H1 (cell line): ENCODE data around the gene ITGA11. TPM values are rescaled to one million over a fixed set of nuclear protein-coding genes. Genes with fewer than 3 reads are reported as not detected.

Source experiments
- CTCF ChIA-PET: fragments of 300-600 bp; sonication (Branson Sonifier 250); formaldehyde crosslinking; loops from one replicate; lab custom pipeline; 2021; ENCODE audit not compliant: partially characterized antibody; lab: Charles Lee
- POLR2A ChIA-PET: fragments of 300-600 bp; sonication (Branson Sonifier 250); formaldehyde crosslinking; loops from one replicate; lab custom pipeline; 2021; ENCODE audit warnings: inconsistent platforms; ENCODE audit not compliant: partially characterized antibody; lab: Charles Lee
- DNase-seq, 2 experiments: peaks; one replicate each; pipeline versions ENCODE4 v3.0.0 to v3.0.0-alpha.2; 2010 to 2022; ENCODE audit warnings: low spot score in 2 of 2, low read depth in 1 of 2, mixed read lengths in 1 of 2
- FAIRE-seq: peaks from 2 replicates; lab custom pipeline; 2011; peaks lifted over from hg19 to GRCh38; lab: Jason Lieb, UNC
- H2AFZ ChIP-seq: 2 replicates; pipeline ENCODE4 v1.8.1; 2012; ENCODE audit warnings: low read length, inconsistent platforms
- H2AK5ac ChIP-seq: 2 replicates; pipeline ENCODE4 v1.6.1; 2013; ENCODE audit warnings: low read depth, low read length
- H2BK120ac ChIP-seq: replicated peaks from 2 replicates; pipeline ENCODE3; 2013; ENCODE audit warnings: low read depth, low read length, inconsistent platforms
- H2BK12ac ChIP-seq: 2 replicates; pipeline ENCODE4 v1.6.1; 2013; ENCODE audit warnings: low read depth, low read length
- H2BK15ac ChIP-seq: 2 replicates; pipeline ENCODE4 v1.6.1; 2013; ENCODE audit warnings: low read length
- H2BK20ac ChIP-seq: 2 replicates; pipeline ENCODE4 v1.6.1; 2013; ENCODE audit warnings: low read length
- H2BK5ac ChIP-seq: 2 replicates; pipeline ENCODE4 v1.6.1; 2013; ENCODE audit warnings: low read depth, low read length
- H3K14ac ChIP-seq: 2 replicates; pipeline ENCODE4 v1.6.1; 2013; ENCODE audit warnings: inconsistent platforms; ENCODE audit not compliant: insufficient read length
- H3K18ac ChIP-seq: 2 replicates; pipeline ENCODE4 v1.6.1; 2013; ENCODE audit warnings: low read length; ENCODE audit errors: extremely low read depth
- H3K23ac ChIP-seq: 2 replicates; pipeline ENCODE4 v1.6.1; 2013; ENCODE audit warnings: inconsistent platforms; ENCODE audit not compliant: insufficient read length
- H3K23me2 ChIP-seq: 2 replicates; pipeline ENCODE4 v1.6.1; 2013; ENCODE audit warnings: low read depth, low read length
- H3K27ac ChIP-seq: 2 replicates; pipeline ENCODE4 v1.6.1; 2011; ENCODE audit warnings: low read depth, low read length, inconsistent platforms
- H3K27me3 ChIP-seq, 4 experiments: replicated peaks in 1 of 4; 1 replicate in 1 of 4; 2 replicates in 3 of 4; pipeline versions ENCODE4 v1.6.1 to v1.8.1; 2011 to 2013; ENCODE audit warnings: low read length in 3 of 4, mild to moderate bottlenecking in 3 of 4, inconsistent platforms in 2 of 4, mixed read lengths in 2 of 4, moderate library complexity in 1 of 4; ENCODE audit not compliant: control insufficient read depth in 3 of 4, insufficient read depth in 3 of 4; ENCODE audit errors: extremely low read depth in 1 of 4
- H3K36me3 ChIP-seq, 4 experiments: 2 replicates each; pipeline versions ENCODE4 v1.6.1 to v1.8.1; 2011 to 2013; ENCODE audit warnings: mild to moderate bottlenecking in 4 of 4, low read length in 3 of 4, moderate library complexity in 2 of 4, control low read depth in 1 of 4, inconsistent platforms in 1 of 4; ENCODE audit not compliant: insufficient read depth in 4 of 4, control insufficient read depth in 2 of 4
- H3K4ac ChIP-seq: replicated peaks from 2 replicates; pipeline ENCODE3; 2013; ENCODE audit warnings: low read length, low read depth, mixed read lengths, inconsistent platforms; ENCODE audit not compliant: insufficient read length
- H3K4me1 ChIP-seq, 4 experiments: replicated peaks in 1 of 4; 1 replicate in 1 of 4; 2 replicates in 3 of 4; pipeline versions ENCODE4 v1.6.1 to v1.8.1; 2011 to 2013; ENCODE audit warnings: low read length in 3 of 4, inconsistent platforms in 2 of 4, mixed read lengths in 1 of 4; ENCODE audit not compliant: insufficient read depth in 4 of 4, control insufficient read depth in 3 of 4
- H3K4me2 ChIP-seq, 2 experiments: 2 replicates each; pipeline versions ENCODE4 v1.6.1 to v1.8.1; 2011 to 2013; ENCODE audit warnings: low read depth in 2 of 2, low read length in 2 of 2, control low read depth in 1 of 2, inconsistent platforms in 1 of 2, mild to moderate bottlenecking in 1 of 2; ENCODE audit not compliant: insufficient read depth in 1 of 2
- H3K4me3 ChIP-seq, 4 experiments: fragments of 200-600, 300-600 bp in 1 of 4; sonication (generic), shearing (Covaris generic), sonication (Bioruptor Twin) in 1 of 4; 2 replicates each; pipeline versions ENCODE4 v1.5.1 to v1.8.1; 2011 to 2016; ENCODE audit warnings: low read length in 4 of 4, low read depth in 3 of 4, control low read depth in 2 of 4, inconsistent platforms in 2 of 4, mild to moderate bottlenecking in 2 of 4, mixed read lengths in 1 of 4, moderate library complexity in 1 of 4; ENCODE audit not compliant: insufficient read depth in 2 of 4; ENCODE audit errors: extremely low read depth in 1 of 4
- H3K56ac ChIP-seq: replicated peaks from 2 replicates; pipeline ENCODE3; 2013; ENCODE audit warnings: low read depth, mild to moderate bottlenecking, mixed read lengths, low read length, inconsistent platforms; ENCODE audit not compliant: insufficient read length
- H3K79me1 ChIP-seq: 2 replicates; pipeline ENCODE4 v1.6.1; 2013; ENCODE audit warnings: low read depth, low read length, control low read depth
- H3K79me2 ChIP-seq, 2 experiments: 2 replicates each; pipeline versions ENCODE4 v1.6.1 to v1.8.1; 2012 to 2013; ENCODE audit warnings: low read length in 2 of 2, mild to moderate bottlenecking in 2 of 2, inconsistent platforms in 1 of 2; ENCODE audit not compliant: insufficient read depth in 2 of 2, control insufficient read depth in 1 of 2
- H3K9ac ChIP-seq, 4 experiments: replicated peaks in 1 of 4; 1 replicate in 1 of 4; 2 replicates in 3 of 4; pipeline versions ENCODE4 v1.6.1 to v1.8.1; 2011 to 2013; ENCODE audit warnings: low read depth in 3 of 4, low read length in 3 of 4, control low read depth in 2 of 4, mild to moderate bottlenecking in 2 of 4, moderate library complexity in 2 of 4, inconsistent platforms in 1 of 4; ENCODE audit errors: extremely low read depth in 1 of 4
- H3K9me3 ChIP-seq, 2 experiments: 2 replicates each; pipeline versions ENCODE4 v1.6.1 to v1.8.1; 2012 to 2013; ENCODE audit warnings: mild to moderate bottlenecking in 2 of 2, moderate library complexity in 2 of 2, control low read depth in 1 of 2, inconsistent platforms in 1 of 2, low read depth in 1 of 2, low read length in 1 of 2, mixed read lengths in 1 of 2; ENCODE audit not compliant: insufficient read depth in 2 of 2
- H4K20me1 ChIP-seq, 2 experiments: replicated peaks in 1 of 2; 2 replicates each; pipeline versions ENCODE3 to v1.8.1; 2011 to 2013; ENCODE audit warnings: inconsistent platforms in 2 of 2, low read length in 2 of 2, mild to moderate bottlenecking in 1 of 2; ENCODE audit not compliant: insufficient read depth in 2 of 2, control insufficient read depth in 1 of 2
- H4K5ac ChIP-seq: 2 replicates; pipeline ENCODE4 v1.6.1; 2013; ENCODE audit warnings: low read length, low read depth, mixed read lengths, inconsistent platforms; ENCODE audit not compliant: insufficient read length
- H4K8ac ChIP-seq: 2 replicates; pipeline ENCODE4 v1.8.0; 2013; ENCODE audit warnings: mild to moderate bottlenecking, moderate library complexity, low read length, inconsistent platforms; ENCODE audit not compliant: insufficient read depth; ENCODE audit errors: extremely low read depth
- H4K91ac ChIP-seq: replicated peaks from 2 replicates; pipeline ENCODE3; 2013; ENCODE audit warnings: low read length, mixed read lengths, inconsistent platforms; ENCODE audit not compliant: insufficient read length
- ASH2L ChIP-seq: fragments of 200-600, 300-600 bp; sonication (generic); IDR thresholded peaks from one replicate; pipeline ENCODE4 v1.7.1; 2017; ENCODE audit warnings: low read length
- BRCA1 ChIP-seq: IDR thresholded peaks from 2 replicates; pipeline ENCODE4 v1.6.1; 2012; ENCODE audit warnings: low read depth, low read length, improper control_type of control experiment
- CBX8 ChIP-seq: fragments of 300-800, 300-1000 bp; sonication (generic); IDR thresholded peaks from 2 replicates; pipeline ENCODE4 v1.7.1; 2016; ENCODE audit warnings: low read depth, low read length, borderline replicate concordance
- CTCF ChIP-seq, 3 experiments: IDR thresholded peaks; 1 replicate in 2 of 3; 2 replicates in 1 of 3; pipeline versions ENCODE4 v1.5.1 to v1.6.1; 2011; ENCODE audit warnings: low read length in 3 of 3, mild to moderate bottlenecking in 3 of 3, inconsistent platforms in 2 of 3, low read depth in 1 of 3, moderate library complexity in 1 of 3; ENCODE audit not compliant: insufficient read depth in 1 of 3; ENCODE audit errors: control extremely low read depth in 1 of 3
- PHF8 ChIP-seq: fragments of 200-600 bp; sonication (generic); conservative IDR thresholded peaks from 2 replicates; pipeline ENCODE4 v1.7.1; 2012; ENCODE audit warnings: low read depth, mild to moderate bottlenecking, inconsistent platforms, low read length, moderate library complexity
- POLR2A ChIP-seq, 2 experiments: IDR thresholded peaks; 1 replicate in 1 of 2; 2 replicates in 1 of 2; pipeline ENCODE4 v1.6.1; 2011; ENCODE audit warnings: low read depth in 2 of 2, low read length in 2 of 2, mild to moderate bottlenecking in 2 of 2; ENCODE audit errors: control extremely low read depth in 1 of 2
- POU5F1 ChIP-seq: IDR thresholded peaks from 2 replicates; pipeline ENCODE4 v1.6.1; 2011; ENCODE audit warnings: low read depth, mild to moderate bottlenecking, low read length, moderate library complexity
- RXRA ChIP-seq: IDR thresholded peaks from 2 replicates; pipeline ENCODE4 v1.6.1; 2011; ENCODE audit warnings: low read depth, mild to moderate bottlenecking, low read length, moderate library complexity; ENCODE audit not compliant: insufficient read depth
- SP2 ChIP-seq: IDR thresholded peaks from 2 replicates; pipeline ENCODE4 v1.6.1; 2012; ENCODE audit warnings: mild to moderate bottlenecking, low read length, inconsistent platforms
- TAF1 ChIP-seq: IDR thresholded peaks from 2 replicates; pipeline ENCODE4 v1.6.1; 2011; ENCODE audit warnings: mild to moderate bottlenecking, low read depth, low read length
- TCF12 ChIP-seq: IDR thresholded peaks from 2 replicates; pipeline ENCODE4 v1.6.1; 2011; ENCODE audit warnings: low read depth, mild to moderate bottlenecking, low read length
- WGBS, 2 experiments: shearing (Covaris generic) in 1 of 2; methylation state at CpG; one replicate each; pipeline versions ENCODE4 v1.1.6 to v1.1.7; 2013 to 2015; ENCODE audit warnings: low lambda C conversion rate in 2 of 2, mixed read lengths in 2 of 2, inconsistent platforms in 1 of 2, low coverage in 1 of 2, missing lambda C conversion rate in 1 of 2; ENCODE audit not compliant: insufficient replicate concordance in 2 of 2, insufficient coverage in 1 of 2, insufficient read length in 1 of 2; ENCODE audit errors: extremely low coverage in 1 of 2, missing lambda C conversion rate in 1 of 2; 5-methylcytosine and 5-hydroxymethylcytosine counted together
- polyA plus RNA-seq, 7 experiments: library from polyadenylated mRNA; depleted of rRNA in 3 of 7; stranded (reverse) in 5 of 7; unstranded in 2 of 7; fragments of >200 nt in 5 of 7; fragments of 200-250 nt in 2 of 7; gene quantifications; 1 replicate in 5 of 7; 2 replicates in 1 of 7; 4 replicates in 1 of 7; pipeline versions ENCODE4 v1.2.1 to v1.2.3, GENCODE V29; 2011 to 2013; ENCODE audit warnings: missing spikeins in 2 of 7, mixed read lengths in 2 of 7
- total RNA-seq: library from RNA; stranded (reverse); fragmentation: NEBNext Ultra II Directional; extraction: Animal tissue kit (Norgen Biotek cat#: 25700); gene quantifications from 2 replicates; pipeline ENCODE4 v1.2.1, GENCODE V29; 2021

Gene ITGA11
- total and polyA plus RNA-seq, 2 of the 8 experiments (the other 6 are each of a cell fraction or from before 2014, with no cell fraction given): 0.05 to 0.06 TPM

DNA sequence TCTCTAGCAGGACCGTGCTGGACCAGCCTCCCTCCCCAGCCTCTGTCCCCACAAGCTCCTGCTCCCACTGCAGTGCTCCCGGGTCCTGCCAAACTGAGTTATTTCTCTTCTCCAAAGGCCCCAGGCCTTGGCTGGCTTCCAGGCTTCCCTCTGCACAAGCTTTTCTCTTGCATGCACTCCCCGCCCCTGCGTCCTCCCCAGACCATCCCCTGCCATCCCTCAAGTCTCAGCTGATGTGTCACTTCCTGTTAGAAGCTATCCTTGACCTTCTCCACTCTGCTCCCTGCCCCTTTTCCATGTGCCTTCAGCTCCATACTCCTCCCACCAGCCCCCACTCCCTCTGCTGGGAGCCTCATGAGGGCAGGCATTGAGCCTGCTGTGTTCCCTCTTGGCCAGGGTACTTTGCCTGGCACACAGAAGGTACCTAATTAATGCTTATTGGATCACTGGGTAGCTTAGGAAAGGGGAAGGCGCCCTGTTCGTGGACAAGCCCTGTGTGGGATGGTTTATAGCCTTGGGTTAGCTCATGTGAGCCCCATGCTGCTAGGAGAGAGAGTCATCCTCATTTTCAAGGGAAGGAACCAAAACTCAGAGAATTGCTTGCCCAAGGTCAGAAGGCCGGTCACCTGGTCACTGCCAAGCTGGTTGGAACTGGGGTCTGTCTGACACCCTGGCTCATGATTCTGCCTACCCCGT is 98.0 kb downstream of the ITGA11 start:
- no peak overlapping the region for H2BK5ac ChIP-seq
- no peak overlapping the region for H3K27ac ChIP-seq
- no peak overlapping the region for H3K18ac ChIP-seq
- no peak overlapping the region for H4K8ac ChIP-seq
- peak overlapping the region; percentile 38 for H4K91ac ChIP-seq
- H3K79me1 ChIP-seq: no peaks in the 10 kb centered on the region
- H2BK20ac ChIP-seq: no peak overlapping the region
- no peak overlapping the region for H3K4ac ChIP-seq
- FAIRE-seq (no peak), DNase-seq (no peak)
- H3K4me1 ChIP-seq: peaks cover 2 to 11% (median 8%) of the 10 kb centered on the region in 4 experiments
- POLR2A ChIA-PET: interaction anchor here (0.7 to 2.2 kb wide), 2 partner anchors 13 to 56 kb away, joined by 3 to 5 read pairs; partner anchors contain the start of gene FEM1B
- no peak overlapping the region for H3K4me3 ChIP-seq
- H2AFZ ChIP-seq: no peak overlapping the region
- no peaks in the 10 kb centered on the region for H3K9me3 ChIP-seq
- H3K9ac ChIP-seq: no peak overlapping the region
- H3K14ac ChIP-seq: no peak overlapping the region
- no peaks in the 10 kb centered on the region for H3K79me2 ChIP-seq
- H3K4me2 ChIP-seq: no peak overlapping the region
- H2BK15ac ChIP-seq: no peak overlapping the region
- no peaks in the 10 kb centered on the region for H3K36me3 ChIP-seq
- 0 out of 2 replicates have a peak, but pooled peaks cover 2% of the 10 kb centered on the region for H3K23me2 ChIP-seq
- no peak overlapping the region for H4K5ac ChIP-seq
- no peak overlapping the region; the same call in 1 of the 2 replicates for H2BK12ac ChIP-seq
- CTCF ChIA-PET: interaction anchor here (0.6 to 3.8 kb wide), 15 partner anchors 10 to 447 kb away, joined by 3 to 15 read pairs (median 5); no protein-coding TSS in a partner anchor
- no peak overlapping the region for H3K23ac ChIP-seq
- H2BK120ac ChIP-seq: no peak overlapping the region
- H4K20me1 ChIP-seq: no peaks in the 10 kb centered on the region
- H2AK5ac ChIP-seq: no peak overlapping the region
- 83% methylated on average over 8 of the region's 8 CpGs; no CpG with 5 or more reads in 1 of the 2 experiments for WGBS, 2 experiments
- H3K27me3 ChIP-seq: no peaks in the 10 kb centered on the region
- no peak overlapping the region for H3K56ac ChIP-seq
- TF ChIP-seq BRCA1: no peak
- no peak for TF ChIP-seq POLR2A (IDR thresholded peaks at IDR 0.05; ENCODE audit: control extremely low read depth in 1 of 2, low read depth in 2 of 2, low read length in 2 of 2)
- no peak for TF ChIP-seq TAF1
- TF ChIP-seq TCF12: no peak
- TF ChIP-seq PHF8: no peak
- no peak for TF ChIP-seq CTCF (IDR thresholded peaks at IDR 0.05; ENCODE audit: control extremely low read depth in 1 of 3, insufficient read depth in 1 of 3, low read depth in 1 of 3, low read length in 3 of 3)
- TF ChIP-seq ASH2L: no peak
- TF ChIP-seq POU5F1: no peak
- TF ChIP-seq SP2: no peak
- no peak for TF ChIP-seq RXRA
- no peak for TF ChIP-seq CBX8
